Activated T-helper 1 cell treated with anti-CD3 and anti-CD28 coated beads, Interleukin-2, amount 50 U/mL, for 16 hours (primary cell): ENCODE measurements around the gene ENO4.

Experiments used
- DNase-seq, 2 donors: peaks; one replicate each; pipeline ENCODE4 v3.0.0-alpha.2; 2020; ENCODE audit warnings: low read depth in 1 of 2, low spot score in 1 of 2

The ENO4 gene

DNA sequence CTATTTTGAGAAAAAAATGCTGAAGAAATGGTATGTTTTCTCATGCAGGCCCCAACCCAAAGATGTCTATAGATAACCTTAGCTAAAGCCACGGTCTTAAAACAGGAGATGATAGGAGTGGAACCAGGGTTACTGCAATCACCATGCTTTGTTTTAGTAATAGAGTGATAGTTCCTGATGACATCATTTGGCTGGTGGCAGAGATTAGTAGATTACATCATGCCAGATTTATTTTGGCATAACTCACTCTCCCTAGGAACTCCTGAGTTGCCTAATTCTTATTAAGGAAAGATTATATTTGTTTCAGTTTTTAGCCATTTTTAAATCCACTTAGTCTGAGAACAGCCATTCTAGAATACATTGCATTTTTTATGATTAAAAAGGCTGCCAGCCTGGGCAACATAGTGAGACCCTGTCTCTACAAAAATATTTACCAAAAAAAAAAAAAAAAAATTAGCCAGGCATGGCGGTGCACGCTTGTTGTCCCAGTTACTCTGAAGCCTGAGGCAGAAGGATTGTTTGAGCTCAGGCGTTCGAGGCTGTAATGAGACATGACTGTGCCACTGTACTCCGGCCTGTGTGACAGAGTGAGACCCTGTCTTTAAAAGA lies 17.8 kb downstream of the ENO4 start:
- no peak for DNase-seq

DNA sequence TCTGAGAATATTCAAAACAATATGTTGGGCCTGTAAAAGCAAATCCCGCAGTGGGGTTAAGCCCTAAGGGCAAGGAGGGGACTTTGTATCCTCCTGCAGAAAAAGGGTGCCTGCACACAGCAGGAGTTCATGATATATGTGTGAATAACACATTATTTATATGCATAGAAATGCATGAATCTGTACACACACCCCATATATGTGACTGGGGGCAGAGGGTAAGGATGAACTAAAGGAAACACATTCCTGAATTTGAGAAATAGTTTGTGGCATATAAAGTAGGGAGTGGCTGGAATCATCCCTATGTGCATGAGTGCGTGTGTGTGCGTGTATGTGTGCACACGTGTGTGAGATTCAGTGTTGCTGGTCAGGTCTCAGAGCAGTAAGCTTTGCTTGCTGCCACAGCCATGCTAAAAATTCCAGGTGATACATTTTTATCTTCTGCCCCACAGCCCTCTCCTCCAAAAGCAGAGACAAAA lies 18.9 kb downstream of the ENO4 start:
- DNase-seq: no peak

DNA sequence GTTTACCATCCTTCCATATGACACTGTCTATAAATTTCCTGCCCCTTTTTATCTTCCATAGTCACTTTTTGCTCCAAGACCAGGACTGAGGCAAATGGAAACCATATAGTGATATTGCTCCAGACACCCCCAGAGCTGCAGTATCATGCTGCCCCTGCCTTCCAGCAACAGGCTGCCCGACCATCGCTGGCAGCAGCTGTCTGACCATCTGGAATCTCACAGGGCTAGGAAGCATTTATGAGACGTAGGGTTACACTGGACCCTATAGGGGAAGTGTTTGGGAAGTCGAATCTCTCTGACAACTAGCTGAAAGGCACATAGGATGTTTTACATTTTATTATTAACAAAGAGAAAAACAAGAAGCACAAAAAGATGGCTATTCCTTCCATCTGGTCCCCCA lies 19.4 kb downstream of the ENO4 start:
- DNase-seq: no peak

DNA sequence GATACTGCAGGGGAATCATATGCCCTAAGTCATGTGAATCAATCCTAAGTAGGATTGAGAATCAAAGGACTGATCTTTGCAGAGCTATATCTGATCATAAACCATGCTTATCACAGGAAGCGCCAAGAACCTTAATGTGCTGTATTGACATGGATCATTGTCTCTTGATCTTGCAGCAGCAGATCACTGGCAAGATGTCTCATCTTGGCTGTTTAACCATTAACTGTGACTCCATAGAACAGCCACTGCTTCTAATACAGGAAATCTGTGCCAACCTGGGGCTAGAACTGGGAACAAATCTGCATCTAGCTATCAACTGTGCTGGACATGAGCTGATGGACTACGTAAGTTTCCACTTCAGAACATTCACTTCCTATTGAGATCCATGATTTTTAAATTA lies 21.6 kb downstream of the ENO4 start:
- no peak for DNase-seq

DNA sequence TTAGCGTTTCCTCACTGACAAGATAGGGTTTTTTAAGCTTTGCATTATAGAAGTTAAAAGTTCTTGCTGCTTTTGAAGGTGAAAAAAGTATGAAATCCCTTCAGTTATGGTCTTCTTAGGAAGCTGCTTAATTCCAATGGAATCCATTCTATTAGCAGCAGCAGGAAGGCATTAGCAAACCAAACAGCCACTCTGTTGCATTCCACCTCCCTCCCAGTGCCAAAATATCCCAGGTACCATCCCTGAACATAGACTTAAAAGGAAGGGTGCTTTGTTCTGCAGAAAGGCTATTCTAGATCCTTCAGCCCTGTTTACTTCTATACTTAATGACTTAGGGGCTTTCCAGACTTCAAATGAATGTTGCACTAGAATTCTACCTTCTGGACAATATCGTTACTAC lies 23.8 kb downstream of the ENO4 start:
- DNase-seq: no peak

DNA sequence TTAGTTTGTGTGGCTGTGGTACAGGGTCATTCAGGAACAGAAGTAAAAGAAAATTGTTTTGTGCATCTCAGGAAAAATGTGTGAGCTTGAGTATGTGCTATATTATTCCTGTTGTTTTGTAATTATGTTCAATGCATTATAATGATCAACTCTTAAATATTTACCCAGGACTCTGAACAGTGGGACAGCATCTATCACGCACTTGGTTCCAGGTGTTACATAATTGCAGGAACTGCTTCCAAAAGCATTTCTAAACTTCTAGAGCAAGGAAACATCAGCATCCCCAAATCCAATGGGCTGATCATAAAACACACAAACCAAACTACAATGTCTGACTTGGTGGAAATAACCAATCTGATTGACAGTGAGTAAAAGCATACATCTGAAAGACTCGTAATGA lies 26.6 kb downstream of the ENO4 start:
- DNase-seq: no peak

DNA sequence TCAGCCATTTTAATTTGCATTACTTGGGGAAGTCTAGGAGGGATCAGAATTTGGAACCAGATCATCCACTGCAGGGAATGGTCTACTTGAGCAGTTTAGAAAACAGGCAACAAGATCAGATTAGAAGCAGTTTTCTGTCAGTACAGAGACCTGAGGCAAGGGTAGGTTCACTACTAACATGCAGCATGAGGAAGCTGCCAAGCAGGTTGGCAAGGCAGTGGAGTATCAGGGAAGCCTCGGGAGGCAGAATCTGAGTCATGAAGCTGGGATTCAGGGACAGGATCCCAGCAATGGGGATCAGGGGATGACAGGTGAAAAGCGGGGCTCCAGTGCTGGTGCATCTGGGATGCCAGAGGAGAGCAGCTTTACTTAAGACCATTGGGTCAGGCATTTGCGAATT lies 28.1 kb downstream of the ENO4 start:
- DNase-seq: no peak

DNA sequence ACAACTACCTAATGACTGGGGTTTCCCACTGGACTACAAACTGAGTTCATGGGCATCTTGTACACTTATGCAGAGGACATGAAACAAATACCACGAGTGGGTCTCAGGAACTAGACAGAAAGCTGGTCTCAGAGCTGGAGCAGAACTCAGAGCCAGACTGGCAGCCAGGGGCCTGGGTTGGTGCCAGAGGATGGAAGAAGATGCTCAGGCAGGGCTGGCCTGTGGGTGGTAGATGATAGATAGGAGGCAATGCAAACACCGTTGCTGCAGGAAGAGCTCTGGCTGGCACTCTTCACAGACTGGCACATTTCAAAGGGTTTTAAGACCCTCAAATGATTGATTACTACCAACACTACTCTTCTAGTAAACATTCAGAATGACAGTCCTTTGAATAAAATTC lies 28.8 kb downstream of the ENO4 start:
- no peak for DNase-seq

DNA sequence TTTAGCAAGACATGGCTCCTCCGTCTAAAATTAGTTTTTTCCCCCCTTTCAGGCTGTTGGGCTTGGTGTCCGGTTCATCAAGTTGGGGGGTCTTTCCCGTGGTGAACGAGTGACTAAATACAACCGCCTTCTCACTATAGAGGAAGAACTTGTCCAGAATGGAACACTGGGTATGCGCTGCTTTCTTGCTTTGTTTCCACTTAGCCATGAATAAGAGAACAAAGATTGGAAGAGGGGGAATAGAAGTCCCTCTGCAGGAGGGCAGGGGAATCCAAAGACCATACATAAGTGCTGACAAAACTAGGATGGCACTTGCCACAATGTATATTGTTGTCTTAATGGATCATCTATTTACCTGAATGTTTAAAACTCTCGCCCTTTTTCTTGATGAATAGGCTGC lies 30.5 kb downstream of the ENO4 start:
- DNase-seq: no peak

DNA sequence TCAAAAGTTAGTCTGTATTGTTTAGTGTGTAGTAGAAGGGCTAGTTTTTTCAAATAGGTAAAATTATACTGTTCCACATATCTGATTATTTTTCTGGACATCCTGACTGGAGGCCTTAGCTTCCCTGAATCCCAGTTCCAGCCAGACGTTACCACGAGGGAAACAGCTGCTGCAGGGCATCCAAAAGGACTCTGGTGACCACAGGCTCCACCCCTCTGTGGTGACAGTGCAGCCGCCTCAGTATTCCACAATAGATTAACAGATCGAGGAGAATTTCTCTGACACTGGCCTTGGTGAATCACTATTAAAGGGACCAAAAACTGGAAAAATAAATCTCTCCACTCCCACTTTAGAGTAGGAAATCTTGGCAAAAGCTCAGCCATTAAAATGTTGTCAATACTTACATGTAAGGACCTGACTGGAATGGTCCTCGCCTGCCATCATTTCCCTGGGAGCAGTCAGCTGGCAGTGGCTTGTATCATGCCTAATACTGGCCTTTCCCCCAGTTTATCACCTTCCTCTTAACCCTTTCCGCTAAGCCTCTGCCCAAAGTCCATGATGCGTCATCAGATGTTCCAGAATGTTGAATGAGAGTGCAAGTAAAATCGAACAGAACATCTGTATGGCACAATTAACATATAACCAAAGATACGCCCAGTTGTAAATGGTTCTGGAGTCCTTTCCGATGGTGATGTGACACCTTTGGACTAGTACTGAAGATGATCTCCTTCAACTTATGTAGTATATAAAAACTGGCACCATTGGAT lies 31.6 kb downstream of the ENO4 start:
- DNase-seq: no peak

DNA sequence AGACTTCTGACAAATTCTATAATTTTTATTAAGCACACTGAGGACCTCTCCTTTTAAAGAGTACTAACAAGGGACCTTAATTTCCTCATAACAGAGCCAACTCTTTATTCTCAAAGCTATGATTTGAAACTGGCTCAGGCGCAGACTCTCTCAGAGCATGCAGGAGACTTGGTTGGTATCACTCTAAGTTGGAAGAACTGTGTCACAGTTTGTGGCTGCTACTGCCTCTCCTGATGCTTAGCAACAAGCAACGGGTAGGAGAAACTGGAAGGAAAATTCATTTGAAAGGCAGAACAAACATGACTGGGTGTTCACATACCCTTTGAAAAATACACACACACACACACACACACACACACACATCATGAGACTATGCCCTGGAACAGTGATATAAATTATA lies 33.3 kb downstream of the ENO4 start:
- DNase-seq: no peak

DNA sequence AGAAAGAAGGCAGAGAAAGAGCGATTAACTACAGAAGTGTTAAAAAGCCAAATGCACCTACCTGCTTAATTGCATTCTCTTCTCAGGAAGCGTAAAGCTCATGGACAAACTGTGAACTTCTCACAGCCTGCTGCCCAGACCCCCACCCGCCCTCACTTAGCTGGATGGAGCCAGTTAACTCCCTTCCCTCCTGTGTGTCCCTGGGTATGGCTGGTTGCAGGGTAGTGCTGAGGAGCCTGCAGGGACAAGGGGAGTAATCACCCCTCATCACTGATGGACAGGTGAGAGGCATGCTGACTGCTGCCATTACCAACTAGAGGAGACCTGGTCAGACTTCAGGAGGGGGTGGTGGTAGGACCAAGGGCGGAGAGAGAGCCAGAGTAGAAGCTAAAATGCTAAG lies 37.5 kb downstream of the ENO4 start:
- no peak for DNase-seq

DNA sequence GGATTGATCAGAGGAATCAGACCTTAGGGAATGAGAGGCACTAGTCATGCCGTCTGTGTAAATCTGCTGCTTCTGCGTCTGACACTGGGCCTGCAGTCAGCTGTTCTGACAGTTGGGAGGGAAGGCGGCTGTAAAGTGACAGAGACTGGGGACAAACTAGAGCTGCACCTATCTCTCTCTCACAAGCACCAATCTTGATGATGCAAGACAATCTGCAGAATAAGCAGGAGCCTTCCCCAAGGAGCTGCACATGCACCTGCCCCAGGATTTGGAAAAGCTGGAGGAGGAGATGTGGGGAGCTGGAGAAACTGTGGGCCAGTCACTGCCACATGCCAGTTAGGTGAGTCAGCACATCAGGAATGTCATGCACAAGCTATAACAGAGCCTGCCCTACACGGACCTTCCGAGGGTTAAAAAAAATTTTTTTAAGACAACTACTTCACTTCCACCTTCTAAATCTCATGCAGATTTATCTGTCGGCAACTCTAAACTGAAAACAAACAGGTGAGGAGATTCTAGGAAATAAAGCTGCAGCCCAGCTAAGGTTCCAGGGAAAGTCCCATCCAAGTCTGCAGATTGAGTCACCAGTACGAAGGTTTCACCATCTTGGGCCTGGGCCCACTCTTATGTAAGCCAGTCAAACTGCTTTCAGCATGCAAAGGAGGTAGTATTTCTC lies 39.2 kb downstream of the ENO4 start:
- no peak for DNase-seq

DNA sequence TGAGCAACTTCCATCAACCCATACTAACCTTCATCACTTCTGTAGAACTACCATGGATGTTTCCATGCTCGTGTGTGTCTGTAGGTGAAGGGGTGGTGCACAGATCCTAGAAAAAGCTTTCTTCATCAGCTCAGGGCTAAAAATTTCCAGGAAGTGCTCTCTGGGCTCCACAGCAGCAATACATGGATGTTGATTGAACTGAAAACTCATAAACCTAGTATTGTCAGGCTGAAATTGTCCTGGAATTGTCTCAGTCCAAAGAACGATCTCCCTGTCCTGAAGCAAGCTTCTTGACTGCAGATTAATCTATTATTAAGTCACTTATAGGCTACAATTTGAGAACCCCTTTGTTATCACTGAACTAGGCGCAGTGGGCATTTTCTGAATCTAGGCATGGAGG lies 39.8 kb downstream of the ENO4 start:
- DNase-seq: no peak

DNA sequence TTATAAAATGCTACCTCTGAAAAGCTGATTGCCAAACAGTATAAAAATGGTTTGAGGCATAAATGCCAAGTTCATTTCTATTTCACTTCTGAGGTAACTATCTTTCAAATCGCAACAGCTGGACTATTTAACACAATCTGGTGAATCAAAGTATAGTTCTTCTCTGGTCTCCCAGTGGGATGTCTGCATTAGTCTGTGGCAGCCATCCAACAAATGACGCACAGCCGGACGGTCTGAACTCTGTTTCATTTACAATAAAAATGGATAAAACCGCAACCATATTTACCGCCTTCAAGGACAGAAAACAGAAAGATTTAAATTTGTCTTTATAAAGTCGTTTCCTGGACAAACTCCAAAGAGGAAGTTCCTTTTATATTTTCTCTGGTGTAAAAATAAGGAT lies 41.9 kb downstream of the ENO4 start:
- no peak for DNase-seq

DNA sequence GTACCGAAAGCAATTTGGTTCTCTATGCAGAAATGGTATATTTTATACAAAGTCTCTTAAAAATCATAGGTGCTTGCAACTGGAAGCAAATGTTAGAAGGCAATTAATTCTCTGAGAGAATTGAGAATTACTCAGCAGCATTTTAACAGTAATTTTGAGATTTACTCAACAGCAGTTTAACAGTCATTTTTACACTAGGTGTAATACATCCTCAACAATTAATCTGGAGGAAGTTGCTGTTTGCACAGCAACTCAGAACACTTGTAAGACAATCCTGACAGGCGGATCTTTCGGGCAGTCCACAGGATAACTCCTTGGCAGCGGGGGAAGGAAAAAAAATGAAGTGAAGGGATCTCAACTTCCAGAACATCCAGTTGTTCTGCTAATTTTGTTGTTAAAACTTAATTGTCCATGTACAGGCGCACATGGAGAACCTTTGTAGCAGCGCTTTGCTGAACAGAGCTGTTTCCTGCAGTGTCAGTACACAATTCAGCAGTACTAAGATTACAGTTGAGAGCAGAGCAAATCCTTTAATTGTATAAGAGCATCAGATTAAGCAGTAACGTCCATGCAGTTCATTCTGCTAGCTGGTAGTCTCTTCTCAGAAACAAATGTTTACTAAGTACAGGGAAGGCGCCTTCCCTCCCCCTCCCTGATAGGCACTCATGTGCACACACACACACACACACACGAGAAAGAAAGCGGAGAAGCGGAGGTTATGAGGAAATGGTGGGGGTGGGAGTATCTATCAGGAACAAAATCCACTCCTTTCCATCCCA lies 43.8 kb downstream of the ENO4 start:
- no peak for DNase-seq

DNA sequence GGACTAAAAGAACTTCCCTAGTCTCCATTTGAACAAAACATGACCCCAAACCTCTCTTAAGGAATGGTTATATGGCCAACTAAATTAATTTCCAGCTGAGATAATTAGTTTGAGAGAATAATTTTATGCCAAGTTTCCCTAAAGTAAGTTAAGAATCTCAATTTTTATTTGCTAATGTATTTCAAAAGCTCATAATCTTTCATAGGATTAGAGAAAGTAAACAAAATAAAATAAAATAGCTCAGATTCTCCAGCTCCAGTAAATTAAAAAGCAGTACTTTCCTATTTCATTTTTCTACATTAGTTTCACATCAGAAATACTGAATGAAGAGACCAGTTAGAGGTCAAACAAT lies 44.4 kb downstream of the ENO4 start:
- no peak for DNase-seq

DNA sequence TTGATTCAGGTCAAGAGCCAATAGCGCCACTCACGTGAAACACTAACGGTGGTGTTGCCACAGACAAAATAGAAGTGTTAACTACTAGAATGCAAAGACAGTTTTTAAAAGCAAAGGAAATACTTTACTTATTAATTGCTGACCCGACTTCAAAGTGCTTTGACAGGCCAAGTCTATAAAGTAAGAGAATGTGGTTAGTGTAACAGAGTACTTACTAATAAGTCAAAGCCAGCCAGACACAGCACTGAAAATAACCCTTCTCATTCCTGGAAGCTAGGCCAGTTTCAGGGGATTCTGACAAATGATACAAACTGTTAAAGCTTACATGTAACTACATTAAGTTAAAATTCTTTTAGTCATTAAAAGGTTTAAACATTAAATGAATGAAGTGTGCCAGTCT lies 50.3 kb downstream of the ENO4 start:
- no peak for DNase-seq

DNA sequence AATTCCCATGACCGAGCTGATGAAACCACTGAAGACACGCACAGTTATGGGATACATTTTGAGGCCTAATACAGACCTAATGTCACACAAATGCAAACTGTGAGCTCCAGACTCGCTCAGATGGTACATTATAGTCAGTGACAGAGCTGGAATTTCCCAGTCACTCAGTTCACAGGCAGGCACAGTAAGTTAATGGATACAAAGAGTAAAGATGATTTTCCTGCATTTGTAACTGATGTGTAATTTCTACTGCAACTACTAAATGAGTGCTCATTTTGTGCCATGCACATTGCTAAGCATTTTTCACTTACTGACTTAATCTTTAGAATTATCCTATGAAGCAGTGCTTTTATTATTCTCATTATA lies 56.5 kb downstream of the ENO4 start:
- DNase-seq: no peak

DNA sequence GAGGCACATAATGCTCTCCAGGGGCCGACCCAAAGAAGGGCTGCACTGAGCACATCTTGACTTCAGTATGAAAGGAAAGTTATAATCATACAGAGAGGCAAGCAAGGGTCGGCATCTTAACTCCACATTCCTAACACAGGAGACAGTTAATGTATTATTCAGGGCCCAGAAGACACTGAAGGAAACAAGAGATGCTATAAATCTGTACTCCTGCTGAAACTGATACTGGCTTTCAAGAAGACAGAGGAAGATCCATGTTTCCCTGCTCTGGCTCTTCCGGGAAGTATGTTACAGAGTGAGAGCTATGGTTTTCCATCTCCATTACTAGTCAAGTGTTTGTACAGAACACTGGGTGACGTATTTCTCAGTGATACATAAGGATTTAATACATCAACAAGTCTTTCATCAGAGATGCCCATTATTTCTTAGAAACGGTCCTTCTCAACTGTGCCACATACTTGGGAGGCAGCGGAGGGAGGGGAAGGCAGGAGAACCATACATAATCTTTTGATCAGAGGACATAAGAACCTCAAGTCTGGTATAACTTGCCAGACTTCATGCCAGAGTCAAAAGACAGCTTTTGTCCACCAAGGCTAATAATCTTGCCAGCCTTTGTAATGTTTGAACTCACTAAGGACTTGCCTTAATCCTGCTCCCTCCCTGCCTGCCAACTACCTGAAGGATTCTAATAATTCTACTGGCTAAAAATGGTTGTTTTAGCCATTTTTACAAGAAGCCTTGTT lies 58.1 kb downstream of the ENO4 start:
- DNase-seq: no peak

DNA sequence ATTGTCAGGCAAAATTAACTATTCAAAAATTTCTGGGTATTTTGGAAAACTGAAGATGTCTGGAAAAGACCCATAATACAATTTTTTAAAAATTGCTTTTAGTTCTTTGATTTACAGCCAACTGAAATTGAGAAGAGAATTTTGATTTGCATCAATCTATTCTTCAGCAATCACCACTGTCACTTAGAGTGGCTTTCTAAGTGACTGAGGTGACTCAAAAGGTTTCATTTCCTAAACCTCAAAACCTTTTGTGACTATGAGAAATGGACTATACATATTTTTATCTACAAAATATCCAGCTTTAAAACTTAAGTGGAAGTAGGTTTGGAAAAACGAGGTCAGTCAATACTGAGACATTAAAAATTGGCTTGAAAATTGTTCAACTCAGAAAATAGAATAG lies 60.0 kb downstream of the ENO4 start:
- no peak for DNase-seq
